K562 (cell line): ENCODE results near the gene BIK. TPM values are rescaled to one million over a fixed set of nuclear protein-coding genes. Genes with fewer than 3 reads are reported as not detected.

Source experiments
- DIDO1 ChIP-seq: fragments of 450-650 bp; IDR thresholded peaks from 2 replicates; pipeline ENCODE4 v1.6.1; 2016; ENCODE audit warnings: low read depth, missing biosample characterization, missing genetic modification characterization
- EP400 ChIP-seq: fragments of 450-650 bp; IDR thresholded peaks from 2 replicates; pipeline ENCODE4 v1.6.1; 2017; ENCODE audit warnings: antibody characterized with exemption, mild to moderate bottlenecking, moderate library complexity
- GABPA ChIP-seq: fragments of 200-800 bp; sonication (Bioruptor generic); conservative IDR thresholded peaks from 2 replicates; pipeline ENCODE4 v1.6.1; 2016; ENCODE audit warnings: low read depth, missing genetic modification characterization, missing compliant biosample characterization
- HCFC1 ChIP-seq: IDR thresholded peaks from 2 replicates; pipeline ENCODE4 v1.6.1; 2012; ENCODE audit warnings: low read depth, low read length, improper control_type of control experiment
- MAFF ChIP-seq: IDR thresholded peaks from 2 replicates; pipeline ENCODE4 v1.6.1; 2012; ENCODE audit warnings: low read length, improper control_type of control experiment
- MBD2 ChIP-seq: sonication (generic); IDR thresholded peaks from 2 replicates; pipeline ENCODE4 v1.6.1; 2016; ENCODE audit warnings: low read depth, borderline replicate concordance
- NCOR1 ChIP-seq: fragments of 450-650 bp; IDR thresholded peaks from 2 replicates; pipeline ENCODE4 v1.6.1; 2016; ENCODE audit warnings: mild to moderate bottlenecking, moderate library complexity
- PHB ChIP-seq: fragments of 250-450 bp; sonication (Bioruptor Pico); IDR thresholded peaks from 2 replicates; pipeline ENCODE4 v1.5.0; 2021
- PHB2 ChIP-seq: fragments of 450-650 bp; IDR thresholded peaks from 2 replicates; pipeline ENCODE4 v1.6.1; 2017; ENCODE audit warnings: low read depth
- SOX6 ChIP-seq: fragments of 450-650 bp; IDR thresholded peaks from 2 replicates; pipeline ENCODE4 v1.6.1; 2014; ENCODE audit warnings: mild to moderate bottlenecking
- SRSF9 ChIP-seq: fragments of 200-400 bp; formaldehyde crosslinking; IDR thresholded peaks from 2 replicates; pipeline ENCODE4 v1.6.1; 2017; ENCODE audit warnings: low read depth, low read length, borderline replicate concordance
- TCF7L2 ChIP-seq: fragments of 150-350 bp; IDR thresholded peaks from 2 replicates; pipeline ENCODE4 v1.6.1; 2016; ENCODE audit warnings: low read depth, mild to moderate bottlenecking, low read length, moderate library complexity
- XRCC5 ChIP-seq: fragments of 200-400 bp; formaldehyde crosslinking; IDR thresholded peaks from 2 replicates; pipeline ENCODE4 v1.6.1; 2017; ENCODE audit warnings: low read depth, mild to moderate bottlenecking, low read length
- YBX1 ChIP-seq: fragments of 450-650 bp; IDR thresholded peaks from 2 replicates; pipeline ENCODE4 v1.7.1; 2016; ENCODE audit warnings: mild to moderate bottlenecking
- YY1 ChIP-seq, 3 experiments: IDR thresholded peaks; 2 replicates each; pipeline ENCODE4 v1.6.1; 2011; ENCODE audit warnings: low read length in 2 of 3, mild to moderate bottlenecking in 2 of 3, moderate library complexity in 2 of 3, borderline replicate concordance in 1 of 3, control low read depth in 1 of 3, low read depth in 1 of 3; ENCODE audit not compliant: insufficient read depth in 3 of 3, insufficient replicate concordance in 2 of 3, control insufficient read depth in 1 of 3, insufficient read length in 1 of 3; ENCODE audit errors: extremely low read depth in 1 of 3
- ZC3H4 ChIP-seq: sonication (generic); formaldehyde crosslinking; IDR thresholded peaks from 2 replicates; pipeline ENCODE4 v1.9.0; 2021; ENCODE audit warnings: missing genetic modification reagents, borderline replicate concordance
- ZNF24 ChIP-seq: fragments of 450-650 bp; IDR thresholded peaks from 2 replicates; pipeline ENCODE4 v1.6.1; 2016
- polyA plus RNA-seq, 8 experiments: library from polyadenylated mRNA; depleted of rRNA in 4 of 8; stranded (reverse) in 5 of 8; unstranded in 3 of 8; fragments of >200 nt; fragmentation: Nextera tagmentation in 2 of 8; fragmentation: Illumina TruSeq in 1 of 8; extraction: Ambion mirVana in 2 of 8; extraction: Trizol in 1 of 8; gene quantifications; 2 replicates each; pipeline versions ENCODE4 v1.2.1 to v1.2.3, GENCODE V29; 2011 to 2014; ENCODE audit warnings: inconsistent platforms in 1 of 8, missing spikeins in 1 of 8
- total RNA-seq, 7 experiments: library from RNA; depleted of rRNA in 6 of 7; stranded (reverse); fragments of >200 nt in 6 of 7; fragmentation: Illumina TruSeq in 2 of 7; extraction: Trizol in 2 of 7; gene quantifications; 2 replicates each; pipeline versions ENCODE4 v1.2.1 to v1.2.3, GENCODE V29; 2011 to 2021; ENCODE audit warnings: low replicate concordance in 1 of 7
- TF ChIP-seq, protein P1 (sequence below), 2 experiments: fragments of 450-650 bp; IDR thresholded peaks; 2 replicates each; pipeline ENCODE4 v1.6.1; 2016
- TF ChIP-seq, protein P2 (sequence below): fragments of 450-650 bp; IDR thresholded peaks from 2 replicates; pipeline ENCODE4 v1.7.0; 2016; ENCODE audit warnings: borderline replicate concordance
- TF ChIP-seq, protein P3 (sequence below): fragments of 250-450 bp; sonication (Bioruptor Pico); IDR thresholded peaks from 2 replicates; pipeline ENCODE4 v1.5.1; 2021; ENCODE audit warnings: mild to moderate bottlenecking
- TF ChIP-seq, protein P4 (sequence below): fragments of 250-450 bp; sonication (Bioruptor Pico); IDR thresholded peaks from 2 replicates; pipeline ENCODE4 v1.4.0; 2020
- TF ChIP-seq, protein P5 (sequence below): fragments of 250-450 bp; sonication (Bioruptor Pico); IDR thresholded peaks from 2 replicates; pipeline ENCODE4 v1.6.1; 2021; ENCODE audit warnings: mild to moderate bottlenecking

BIK gene
- total and polyA plus RNA-seq, 9 of the 15 experiments (the other 6 are each of a cell fraction or from before 2014, with no cell fraction given) = 0.08 to 0.23 (median 0.18) TPM; not detected in 4

DNA sequence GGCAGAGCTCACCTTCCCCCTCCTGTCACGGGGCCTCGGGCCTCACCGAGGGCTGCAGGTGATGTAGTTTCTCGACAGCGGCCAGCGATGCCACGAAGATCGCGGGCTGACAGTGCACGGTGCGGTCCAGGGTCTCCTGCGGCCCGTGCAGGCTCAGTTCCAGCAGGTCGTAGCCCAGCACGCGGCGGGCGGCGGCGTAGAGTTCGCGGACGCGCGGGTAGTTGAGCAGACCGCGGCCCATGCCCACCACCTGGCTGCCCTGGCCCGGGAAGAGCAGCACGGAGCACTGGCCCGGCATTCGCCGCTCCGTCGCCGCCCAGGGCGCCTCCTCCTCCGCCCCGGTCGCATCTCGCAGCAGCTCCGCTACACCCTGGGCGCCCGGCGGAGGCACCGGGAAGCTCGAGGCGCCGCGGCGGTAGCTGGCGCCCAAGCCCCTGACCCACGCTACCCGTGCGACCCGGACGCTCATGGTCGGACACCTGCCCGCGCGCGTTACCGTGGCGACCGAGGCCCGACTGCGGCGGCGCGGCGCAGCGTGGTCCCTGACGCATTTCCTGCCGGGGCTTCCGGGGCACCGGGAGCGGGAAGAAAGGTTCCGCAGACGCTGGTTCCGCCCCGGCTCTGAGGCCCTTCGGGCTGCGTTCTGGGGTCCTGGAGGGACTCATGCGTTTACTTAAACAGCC, 32.5 kb downstream of the BIK start, which contains the start of gene MCAT (continued):
- TF ChIP-seq, protein P1, sequence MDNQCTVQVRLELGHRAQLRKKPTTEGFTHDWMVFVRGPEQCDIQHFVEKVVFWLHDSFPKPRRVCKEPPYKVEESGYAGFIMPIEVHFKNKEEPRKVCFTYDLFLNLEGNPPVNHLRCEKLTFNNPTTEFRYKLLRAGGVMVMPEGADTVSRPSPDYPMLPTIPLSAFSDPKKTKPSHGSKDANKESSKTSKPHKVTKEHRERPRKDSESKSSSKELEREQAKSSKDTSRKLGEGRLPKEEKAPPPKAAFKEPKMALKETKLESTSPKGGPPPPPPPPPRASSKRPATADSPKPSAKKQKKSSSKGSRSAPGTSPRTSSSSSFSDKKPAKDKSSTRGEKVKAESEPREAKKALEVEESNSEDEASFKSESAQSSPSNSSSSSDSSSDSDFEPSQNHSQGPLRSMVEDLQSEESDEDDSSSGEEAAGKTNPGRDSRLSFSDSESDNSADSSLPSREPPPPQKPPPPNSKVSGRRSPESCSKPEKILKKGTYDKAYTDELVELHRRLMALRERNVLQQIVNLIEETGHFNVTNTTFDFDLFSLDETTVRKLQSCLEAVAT (IDR thresholded peaks at IDR 0.05) = no peak
- TF ChIP-seq, protein P2, sequence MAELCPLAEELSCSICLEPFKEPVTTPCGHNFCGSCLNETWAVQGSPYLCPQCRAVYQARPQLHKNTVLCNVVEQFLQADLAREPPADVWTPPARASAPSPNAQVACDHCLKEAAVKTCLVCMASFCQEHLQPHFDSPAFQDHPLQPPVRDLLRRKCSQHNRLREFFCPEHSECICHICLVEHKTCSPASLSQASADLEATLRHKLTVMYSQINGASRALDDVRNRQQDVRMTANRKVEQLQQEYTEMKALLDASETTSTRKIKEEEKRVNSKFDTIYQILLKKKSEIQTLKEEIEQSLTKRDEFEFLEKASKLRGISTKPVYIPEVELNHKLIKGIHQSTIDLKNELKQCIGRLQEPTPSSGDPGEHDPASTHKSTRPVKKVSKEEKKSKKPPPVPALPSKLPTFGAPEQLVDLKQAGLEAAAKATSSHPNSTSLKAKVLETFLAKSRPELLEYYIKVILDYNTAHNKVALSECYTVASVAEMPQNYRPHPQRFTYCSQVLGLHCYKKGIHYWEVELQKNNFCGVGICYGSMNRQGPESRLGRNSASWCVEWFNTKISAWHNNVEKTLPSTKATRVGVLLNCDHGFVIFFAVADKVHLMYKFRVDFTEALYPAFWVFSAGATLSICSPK = no peak
- TF ChIP-seq ZNF24 = no peak
- peak in 2 of 3 experiments; percentile 32 to 35 for TF ChIP-seq YY1 (IDR thresholded peaks at IDR 0.05; ENCODE audit: borderline replicate concordance in 1 of 3, control insufficient read depth in 1 of 3, extremely low read depth in 1 of 3, insufficient read depth in 3 of 3, insufficient read length in 1 of 3, insufficient replicate concordance in 2 of 3, low read depth in 1 of 3, low read length in 2 of 3)
- TF ChIP-seq, protein P3, sequence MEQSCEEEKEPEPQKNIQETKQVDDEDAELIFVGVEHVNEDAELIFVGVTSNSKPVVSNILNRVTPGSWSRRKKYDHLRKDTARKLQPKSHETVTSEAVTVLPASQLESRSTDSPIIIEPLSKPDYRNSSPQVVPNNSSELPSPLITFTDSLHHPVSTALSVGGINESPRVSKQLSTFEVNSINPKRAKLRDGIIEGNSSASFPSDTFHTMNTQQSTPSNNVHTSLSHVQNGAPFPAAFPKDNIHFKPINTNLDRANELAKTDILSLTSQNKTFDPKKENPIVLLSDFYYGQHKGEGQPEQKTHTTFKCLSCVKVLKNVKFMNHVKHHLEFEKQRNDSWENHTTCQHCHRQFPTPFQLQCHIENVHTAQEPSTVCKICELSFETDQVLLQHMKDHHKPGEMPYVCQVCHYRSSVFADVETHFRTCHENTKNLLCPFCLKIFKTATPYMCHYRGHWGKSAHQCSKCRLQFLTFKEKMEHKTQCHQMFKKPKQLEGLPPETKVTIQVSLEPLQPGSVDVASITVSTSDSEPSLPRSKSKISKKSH (CRISPR knock-in tag) = no peak
- TF ChIP-seq, protein P4, sequence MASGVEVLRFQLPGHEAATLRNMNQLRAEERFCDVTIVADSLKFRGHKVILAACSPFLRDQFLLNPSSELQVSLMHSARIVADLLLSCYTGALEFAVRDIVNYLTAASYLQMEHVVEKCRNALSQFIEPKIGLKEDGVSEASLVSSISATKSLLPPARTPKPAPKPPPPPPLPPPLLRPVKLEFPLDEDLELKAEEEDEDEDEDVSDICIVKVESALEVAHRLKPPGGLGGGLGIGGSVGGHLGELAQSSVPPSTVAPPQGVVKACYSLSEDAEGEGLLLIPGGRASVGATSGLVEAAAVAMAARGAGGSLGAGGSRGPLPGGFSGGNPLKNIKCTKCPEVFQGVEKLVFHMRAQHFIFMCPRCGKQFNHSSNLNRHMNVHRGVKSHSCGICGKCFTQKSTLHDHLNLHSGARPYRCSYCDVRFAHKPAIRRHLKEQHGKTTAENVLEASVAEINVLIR (CRISPR knock-in tag) = peak; percentile 60
- TF ChIP-seq EP400 = peak; percentile 59; the same call in 1 of the 2 replicates
- TF ChIP-seq GABPA (tag) = peak; percentile 95
- TF ChIP-seq SRSF9 = no peak
- TF ChIP-seq NCOR1 = no peak
- no peak for TF ChIP-seq PHB2
- TF ChIP-seq, protein P5, sequence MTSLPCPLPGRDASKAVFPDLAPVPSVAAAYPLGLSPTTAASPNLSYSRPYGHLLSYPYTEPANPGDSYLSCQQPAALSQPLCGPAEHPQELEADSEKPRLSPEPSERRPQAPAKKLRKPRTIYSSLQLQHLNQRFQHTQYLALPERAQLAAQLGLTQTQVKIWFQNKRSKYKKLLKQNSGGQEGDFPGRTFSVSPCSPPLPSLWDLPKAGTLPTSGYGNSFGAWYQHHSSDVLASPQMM = no peak
- TF ChIP-seq ZC3H4 (CRISPR knock-in tag) = no peak
- 0 out of 2 replicates have a peak, but pooled peaks have one; percentile 34 for TF ChIP-seq MBD2
- TF ChIP-seq MAFF = no peak
- no peak for TF ChIP-seq YBX1
- peak; percentile 88 for TF ChIP-seq DIDO1 (tag)
- no peak for TF ChIP-seq SOX6
- TF ChIP-seq PHB (CRISPR knock-in tag) = no peak
- TF ChIP-seq TCF7L2 = no peak
- no peak for TF ChIP-seq XRCC5
- peak; percentile 79 for TF ChIP-seq HCFC1
